Liver (tissue), 9 donors: ENCODE results near the gene GRID1. TPM values are rescaled to one million over a fixed set of nuclear protein-coding genes. Genes with fewer than 3 reads are reported as not detected.

ENCODE experiments used
- DNase-seq: peaks from one replicate; pipeline ENCODE4 v3.0.0-alpha.2; 2017; ENCODE audit warnings: low spot score
- H3K27ac ChIP-seq, 2 donors: one replicate each; pipeline ENCODE4 v1.7.0; 2013; ENCODE audit warnings: inconsistent platforms in 2 of 2, low read length in 2 of 2, control low read depth in 1 of 2, low read depth in 1 of 2, mild to moderate bottlenecking in 1 of 2
- H3K27me3 ChIP-seq, 4 donors: one replicate each; pipeline versions ENCODE4 v1.6.1 to v1.7.0; 2013; ENCODE audit warnings: low read length in 3 of 4, inconsistent platforms in 1 of 4, mild to moderate bottlenecking in 1 of 4, moderate library complexity in 1 of 4; ENCODE audit not compliant: control insufficient read depth in 4 of 4, insufficient read depth in 4 of 4
- H3K36me3 ChIP-seq, 4 donors: one replicate each; pipeline versions ENCODE4 v1.6.1 to v1.7.0; 2013; ENCODE audit warnings: low read length in 3 of 4, mild to moderate bottlenecking in 3 of 4, low read depth in 1 of 4, moderate library complexity in 1 of 4; ENCODE audit not compliant: control insufficient read depth in 4 of 4, insufficient read depth in 3 of 4
- H3K4me1 ChIP-seq, 4 donors: one replicate each; pipeline versions ENCODE4 v1.6.1 to v1.7.0; 2013; ENCODE audit warnings: low read length in 3 of 4, mild to moderate bottlenecking in 3 of 4, moderate library complexity in 1 of 4; ENCODE audit not compliant: control insufficient read depth in 4 of 4, insufficient read depth in 4 of 4
- H3K4me3 ChIP-seq, 3 donors: one replicate each; pipeline versions ENCODE4 v1.6.1 to v1.7.0; 2013; ENCODE audit warnings: low read length in 3 of 3, control low read depth in 1 of 3, low read depth in 1 of 3, mild to moderate bottlenecking in 1 of 3
- H3K9ac ChIP-seq, 2 donors: one replicate each; pipeline ENCODE4 v1.7.0; 2013; ENCODE audit warnings: low read length in 2 of 2, mild to moderate bottlenecking in 2 of 2, moderate library complexity in 2 of 2, control low read depth in 1 of 2, low read depth in 1 of 2
- H3K9me3 ChIP-seq, 4 donors: one replicate each; pipeline versions ENCODE4 v1.6.1 to v1.7.0; 2013; ENCODE audit warnings: low read length in 3 of 4; ENCODE audit not compliant: control insufficient read depth in 4 of 4
- FOXA1 ChIP-seq: IDR thresholded peaks from 2 replicates; pipeline ENCODE4 v1.6.1; 2016; ENCODE audit warnings: antibody characterized with exemption
- GABPA ChIP-seq, 2 donors: IDR thresholded peaks in 1 of 2; conservative IDR thresholded peaks in 1 of 2; 2 replicates each; pipeline ENCODE4 v1.6.1; 2016; ENCODE audit warnings: antibody characterized with exemption in 2 of 2, mild to moderate bottlenecking in 1 of 2, moderate library complexity in 1 of 2
- HNF4A ChIP-seq, 2 donors: conservative IDR thresholded peaks; 2 replicates each; pipeline ENCODE4 v1.6.1; 2016; ENCODE audit warnings: antibody characterized with exemption in 2 of 2, mild to moderate bottlenecking in 2 of 2
- NR2F2 ChIP-seq: IDR thresholded peaks from 2 replicates; pipeline ENCODE4 v1.6.1; 2016; ENCODE audit warnings: antibody characterized with exemption
- RAD21 ChIP-seq, 2 donors: IDR thresholded peaks; 2 replicates each; pipeline ENCODE4 v1.6.1; 2016; ENCODE audit warnings: antibody characterized with exemption in 2 of 2, mild to moderate bottlenecking in 2 of 2
- SP1 ChIP-seq: IDR thresholded peaks from 2 replicates; pipeline ENCODE4 v1.6.1; 2018; ENCODE audit warnings: antibody characterized with exemption, mild to moderate bottlenecking
- TAF1 ChIP-seq: conservative IDR thresholded peaks from 2 replicates; pipeline ENCODE4 v1.6.1; 2016; ENCODE audit warnings: antibody characterized with exemption, mild to moderate bottlenecking
- YY1 ChIP-seq: IDR thresholded peaks from 2 replicates; pipeline ENCODE4 v1.6.1; 2016; ENCODE audit warnings: antibody characterized with exemption, mild to moderate bottlenecking
- WGBS: extraction: QIAGEN DNeasy Blood & Tissue Kit; methylation state at CpG from one replicate; pipeline ENCODE4 v1.1.7; 2013; 5-methylcytosine and 5-hydroxymethylcytosine counted together
- polyA plus RNA-seq, 2 donors: library from polyadenylated mRNA; stranded (reverse) in 1 of 2; unstranded in 1 of 2; fragments of 200-250 nt in 1 of 2; fragments of >200 nt in 1 of 2; fragmentation: Nextera tagmentation in 1 of 2; extraction: Ambion mirVana in 1 of 2; gene quantifications; one replicate each; pipeline versions ENCODE4 v1.2.1 to v1.2.3, GENCODE V29; 2013 to 2015
- total RNA-seq, 2 donors: library from RNA; depleted of rRNA; stranded (reverse); fragments of >200 nt; gene quantifications; one replicate each; pipeline ENCODE4 v1.2.3, GENCODE V29; 2014
- TF ChIP-seq, protein P1 (sequence below): IDR thresholded peaks from 2 replicates; pipeline ENCODE4 v1.6.1; 2016; ENCODE audit warnings: antibody characterized with exemption
- TF ChIP-seq, protein P2 (sequence below): IDR thresholded peaks from 2 replicates; pipeline ENCODE4 v1.6.1; 2016; ENCODE audit warnings: antibody characterized with exemption
- TF ChIP-seq, protein P3 (sequence below): fragments of 150-350 bp; IDR thresholded peaks from 2 replicates; pipeline ENCODE4 v1.5.1; 2017; ENCODE audit warnings: improper control_type of control experiment, low read depth, low read length; ENCODE audit not compliant: missing input control
- TF ChIP-seq, protein P4 (sequence below): IDR thresholded peaks from 2 replicates; pipeline ENCODE4 v1.6.1; 2016; ENCODE audit warnings: antibody characterized with exemption, mild to moderate bottlenecking
- donor health status: healthy.
- donor health status: healthy.
- donor health status: healthy.
- donor health status: healthy.
- donor health status: healthy.

GRID1 gene
- total and polyA plus RNA-seq, 4 donors: 0.09 to 0.17 (median 0.14) TPM; not detected in 1

DNA sequence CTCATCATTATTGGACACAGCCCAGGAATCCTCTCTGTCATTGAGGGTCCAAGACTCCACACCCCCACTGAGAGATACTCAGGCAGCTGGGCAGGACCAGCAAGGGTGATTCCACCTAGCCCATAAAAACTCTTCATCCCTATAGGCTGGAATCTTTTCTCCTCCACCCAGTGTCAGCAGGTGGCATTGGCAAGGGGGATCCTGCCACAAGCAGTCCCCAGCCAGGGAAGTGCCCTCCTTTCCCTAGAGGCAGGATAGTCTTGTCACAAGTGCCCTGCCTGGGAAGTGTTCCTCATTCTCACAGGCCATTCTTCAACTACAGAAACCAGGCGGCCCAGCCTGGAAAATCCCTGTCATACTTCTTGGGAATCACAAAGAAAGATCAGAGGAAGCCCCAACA, 533.6 kb downstream of the GRID1 start:
- no peaks in the 10 kb centered on the region for H3K4me1 ChIP-seq
- no peak for DNase-seq
- no peak for TF ChIP-seq YY1
- TF ChIP-seq, protein P1, sequence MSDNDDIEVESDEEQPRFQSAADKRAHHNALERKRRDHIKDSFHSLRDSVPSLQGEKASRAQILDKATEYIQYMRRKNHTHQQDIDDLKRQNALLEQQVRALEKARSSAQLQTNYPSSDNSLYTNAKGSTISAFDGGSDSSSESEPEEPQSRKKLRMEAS: no peak
- TF ChIP-seq SP1: no peak
- no peaks in the 10 kb centered on the region for H3K36me3 ChIP-seq
- H3K27me3 ChIP-seq: no peaks in the 10 kb centered on the region
- WGBS: 80% methylated on average over 1 of the region's 1 CpG
- H3K27ac ChIP-seq: no peak overlapping the region
- peaks cover 0 to 3% (median 0%) of the 10 kb centered on the region in 4 donors for H3K9me3 ChIP-seq
- no peak overlapping the region for H3K9ac ChIP-seq
- no peak overlapping the region for H3K4me3 ChIP-seq

DNA sequence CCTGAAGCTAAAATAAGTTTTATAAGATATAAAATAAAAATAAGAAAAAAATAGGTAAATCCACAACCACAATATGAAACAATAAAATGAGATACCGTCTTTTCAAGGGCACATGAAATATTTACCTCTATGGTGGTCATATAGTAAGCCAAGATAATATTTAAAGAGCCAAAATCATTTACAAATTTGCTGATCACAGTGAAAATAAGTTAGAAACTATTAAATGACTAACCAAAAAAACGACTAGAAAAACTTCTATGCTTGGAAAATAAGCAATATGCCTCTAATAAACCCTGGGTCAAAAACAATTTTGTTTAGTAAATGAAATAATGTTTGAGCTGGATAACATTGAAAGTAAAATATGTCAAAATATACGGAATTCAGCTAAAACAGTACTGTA, 535.2 kb downstream of the GRID1 start:
- Histone ChIP-seq H3K27ac (no peak overlapping the region), H3K9ac (no peak overlapping the region), H3K36me3 (no peaks in the 10 kb centered on the region), H3K4me1 (no peaks in the 10 kb centered on the region), H3K27me3 (no peaks in the 10 kb centered on the region), H3K9me3 (no peaks in the 10 kb centered on the region), H3K4me3 (no peak overlapping the region)
- TF ChIP-seq, protein P2, sequence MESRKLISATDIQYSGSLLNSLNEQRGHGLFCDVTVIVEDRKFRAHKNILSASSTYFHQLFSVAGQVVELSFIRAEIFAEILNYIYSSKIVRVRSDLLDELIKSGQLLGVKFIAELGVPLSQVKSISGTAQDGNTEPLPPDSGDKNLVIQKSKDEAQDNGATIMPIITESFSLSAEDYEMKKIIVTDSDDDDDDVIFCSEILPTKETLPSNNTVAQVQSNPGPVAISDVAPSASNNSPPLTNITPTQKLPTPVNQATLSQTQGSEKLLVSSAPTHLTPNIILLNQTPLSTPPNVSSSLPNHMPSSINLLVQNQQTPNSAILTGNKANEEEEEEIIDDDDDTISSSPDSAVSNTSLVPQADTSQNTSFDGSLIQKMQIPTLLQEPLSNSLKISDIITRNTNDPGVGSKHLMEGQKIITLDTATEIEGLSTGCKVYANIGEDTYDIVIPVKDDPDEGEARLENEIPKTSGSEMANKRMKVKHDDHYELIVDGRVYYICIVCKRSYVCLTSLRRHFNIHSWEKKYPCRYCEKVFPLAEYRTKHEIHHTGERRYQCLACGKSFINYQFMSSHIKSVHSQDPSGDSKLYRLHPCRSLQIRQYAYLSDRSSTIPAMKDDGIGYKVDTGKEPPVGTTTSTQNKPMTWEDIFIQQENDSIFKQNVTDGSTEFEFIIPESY: no peak
- TF ChIP-seq FOXA1 (no peak), YY1 (no peak), SP1 (no peak), GABPA (IDR thresholded peaks at IDR 0.05 in 1 of 2, conservative IDR thresholded peaks at IDR 0.05 in 1 of 2) (no peak), HNF4A (conservative IDR thresholded peaks at IDR 0.05) (no peak), NR2F2 (no peak), RAD21 (IDR thresholded peaks at IDR 0.05) (no peak), TAF1 (no peak)
- TF ChIP-seq, protein P3, sequence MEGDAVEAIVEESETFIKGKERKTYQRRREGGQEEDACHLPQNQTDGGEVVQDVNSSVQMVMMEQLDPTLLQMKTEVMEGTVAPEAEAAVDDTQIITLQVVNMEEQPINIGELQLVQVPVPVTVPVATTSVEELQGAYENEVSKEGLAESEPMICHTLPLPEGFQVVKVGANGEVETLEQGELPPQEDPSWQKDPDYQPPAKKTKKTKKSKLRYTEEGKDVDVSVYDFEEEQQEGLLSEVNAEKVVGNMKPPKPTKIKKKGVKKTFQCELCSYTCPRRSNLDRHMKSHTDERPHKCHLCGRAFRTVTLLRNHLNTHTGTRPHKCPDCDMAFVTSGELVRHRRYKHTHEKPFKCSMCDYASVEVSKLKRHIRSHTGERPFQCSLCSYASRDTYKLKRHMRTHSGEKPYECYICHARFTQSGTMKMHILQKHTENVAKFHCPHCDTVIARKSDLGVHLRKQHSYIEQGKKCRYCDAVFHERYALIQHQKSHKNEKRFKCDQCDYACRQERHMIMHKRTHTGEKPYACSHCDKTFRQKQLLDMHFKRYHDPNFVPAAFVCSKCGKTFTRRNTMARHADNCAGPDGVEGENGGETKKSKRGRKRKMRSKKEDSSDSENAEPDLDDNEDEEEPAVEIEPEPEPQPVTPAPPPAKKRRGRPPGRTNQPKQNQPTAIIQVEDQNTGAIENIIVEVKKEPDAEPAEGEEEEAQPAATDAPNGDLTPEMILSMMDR: no peak
- TF ChIP-seq, protein P4, sequence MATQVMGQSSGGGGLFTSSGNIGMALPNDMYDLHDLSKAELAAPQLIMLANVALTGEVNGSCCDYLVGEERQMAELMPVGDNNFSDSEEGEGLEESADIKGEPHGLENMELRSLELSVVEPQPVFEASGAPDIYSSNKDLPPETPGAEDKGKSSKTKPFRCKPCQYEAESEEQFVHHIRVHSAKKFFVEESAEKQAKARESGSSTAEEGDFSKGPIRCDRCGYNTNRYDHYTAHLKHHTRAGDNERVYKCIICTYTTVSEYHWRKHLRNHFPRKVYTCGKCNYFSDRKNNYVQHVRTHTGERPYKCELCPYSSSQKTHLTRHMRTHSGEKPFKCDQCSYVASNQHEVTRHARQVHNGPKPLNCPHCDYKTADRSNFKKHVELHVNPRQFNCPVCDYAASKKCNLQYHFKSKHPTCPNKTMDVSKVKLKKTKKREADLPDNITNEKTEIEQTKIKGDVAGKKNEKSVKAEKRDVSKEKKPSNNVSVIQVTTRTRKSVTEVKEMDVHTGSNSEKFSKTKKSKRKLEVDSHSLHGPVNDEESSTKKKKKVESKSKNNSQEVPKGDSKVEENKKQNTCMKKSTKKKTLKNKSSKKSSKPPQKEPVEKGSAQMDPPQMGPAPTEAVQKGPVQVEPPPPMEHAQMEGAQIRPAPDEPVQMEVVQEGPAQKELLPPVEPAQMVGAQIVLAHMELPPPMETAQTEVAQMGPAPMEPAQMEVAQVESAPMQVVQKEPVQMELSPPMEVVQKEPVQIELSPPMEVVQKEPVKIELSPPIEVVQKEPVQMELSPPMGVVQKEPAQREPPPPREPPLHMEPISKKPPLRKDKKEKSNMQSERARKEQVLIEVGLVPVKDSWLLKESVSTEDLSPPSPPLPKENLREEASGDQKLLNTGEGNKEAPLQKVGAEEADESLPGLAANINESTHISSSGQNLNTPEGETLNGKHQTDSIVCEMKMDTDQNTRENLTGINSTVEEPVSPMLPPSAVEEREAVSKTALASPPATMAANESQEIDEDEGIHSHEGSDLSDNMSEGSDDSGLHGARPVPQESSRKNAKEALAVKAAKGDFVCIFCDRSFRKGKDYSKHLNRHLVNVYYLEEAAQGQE: no peak
- TF ChIP-seq, protein P1: no peak
- WGBS: 61% methylated on average over 3 of the region's 3 CpGs
- no peak for DNase-seq
